Stimulated activated CD8-positive, alpha-beta memory T cell treated with anti-CD3 and anti-CD28 coated beads, Interleukin-4, amount 100 ng/mL, for 24 hours (primary cell): ENCODE results near the gene DDX41.
"Not testable (repeated sequence)": the region's sequence is repeated elsewhere in the genome, so short reads cannot be mapped to it uniquely, and the experiment has no call there.

ENCODE experiments used
- DNase-seq: peaks from one replicate; pipeline ENCODE4 v3.0.0-alpha.2; 2020; ENCODE audit warnings: low read depth

DDX41 gene

DNA sequence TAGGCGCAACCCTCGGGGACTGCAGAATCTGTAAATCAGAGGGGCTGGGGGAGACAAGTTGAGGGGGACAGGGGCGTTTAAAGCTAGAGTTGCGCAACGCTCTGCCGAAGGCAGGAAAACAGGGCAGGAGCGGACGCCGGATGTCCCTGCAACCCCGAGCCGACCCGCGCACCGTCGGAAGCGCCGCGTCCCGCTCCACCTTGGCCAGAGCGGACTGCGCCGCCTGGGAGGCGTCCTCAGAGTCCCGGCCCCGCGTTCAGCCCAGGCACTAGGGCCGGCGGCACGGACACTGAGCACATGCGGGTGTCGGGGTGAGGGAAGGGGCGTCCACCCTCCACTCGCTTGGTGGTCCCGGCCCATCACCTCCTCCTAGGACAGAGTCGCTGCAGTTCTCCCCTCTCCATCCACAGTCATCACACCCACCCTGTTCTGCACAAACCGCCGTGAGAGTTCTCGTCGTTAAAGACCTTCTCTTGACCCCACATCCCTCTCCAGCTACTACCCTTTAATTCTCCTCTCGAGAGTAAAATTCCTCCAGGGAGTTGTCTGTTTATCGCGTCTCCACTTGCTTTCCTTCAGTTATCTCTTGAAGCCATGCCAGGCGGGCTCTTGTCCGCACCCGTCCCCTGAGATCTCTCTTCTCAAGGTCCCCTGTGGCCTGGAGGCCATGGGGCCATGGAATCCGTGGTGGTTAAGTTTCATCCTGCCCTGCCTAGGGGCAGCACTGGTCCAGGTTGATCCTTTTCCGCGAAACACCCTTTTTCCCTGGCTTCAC, 18.6 kb downstream of the DDX41 start:
- DNase-seq, result no peak

DNA sequence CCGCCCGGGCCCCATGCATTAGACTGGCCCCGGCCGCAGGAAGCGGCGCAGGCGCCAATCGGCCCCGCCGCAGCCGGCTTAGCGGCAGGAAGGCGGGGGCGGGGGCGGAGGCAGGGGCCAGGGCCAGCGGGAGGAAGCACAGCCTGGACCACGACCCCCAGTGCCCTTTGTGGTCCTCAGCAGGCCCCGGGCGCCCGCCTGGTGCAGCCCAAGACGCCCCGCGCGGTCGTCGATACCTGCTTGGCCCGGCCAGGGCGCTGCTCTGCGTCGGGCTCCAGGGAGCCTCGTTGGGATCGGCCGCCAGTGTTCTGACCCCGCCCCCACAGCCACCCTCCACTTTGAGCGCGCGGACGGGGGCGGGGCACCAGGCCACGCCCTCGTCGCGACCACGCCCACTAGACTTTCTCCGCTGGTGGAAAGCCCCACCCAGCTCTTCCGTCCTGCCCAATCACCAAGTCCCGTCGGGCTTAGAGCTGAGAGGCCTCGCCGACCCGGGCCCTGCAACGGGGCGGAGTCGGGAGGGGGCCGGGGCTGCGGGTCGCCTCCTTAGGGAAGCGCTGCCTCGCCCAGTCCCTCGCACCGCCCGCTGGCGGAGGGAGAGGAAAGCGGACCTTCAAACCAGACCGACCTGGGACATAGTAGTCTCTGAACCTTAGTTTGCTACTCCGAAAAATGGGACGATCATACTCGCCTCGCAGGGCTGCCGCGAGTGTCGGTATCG, 19.3 kb downstream of the DDX41 start, which contains the start of gene PDLIM7:
Gene PDLIM7 (minus strand): TSS at position 313 of the 721 bp plus-strand sequence. CDS start 1,092 bp downstream, outside the sequence.
- DNase-seq, result peak; percentile 90

DNA sequence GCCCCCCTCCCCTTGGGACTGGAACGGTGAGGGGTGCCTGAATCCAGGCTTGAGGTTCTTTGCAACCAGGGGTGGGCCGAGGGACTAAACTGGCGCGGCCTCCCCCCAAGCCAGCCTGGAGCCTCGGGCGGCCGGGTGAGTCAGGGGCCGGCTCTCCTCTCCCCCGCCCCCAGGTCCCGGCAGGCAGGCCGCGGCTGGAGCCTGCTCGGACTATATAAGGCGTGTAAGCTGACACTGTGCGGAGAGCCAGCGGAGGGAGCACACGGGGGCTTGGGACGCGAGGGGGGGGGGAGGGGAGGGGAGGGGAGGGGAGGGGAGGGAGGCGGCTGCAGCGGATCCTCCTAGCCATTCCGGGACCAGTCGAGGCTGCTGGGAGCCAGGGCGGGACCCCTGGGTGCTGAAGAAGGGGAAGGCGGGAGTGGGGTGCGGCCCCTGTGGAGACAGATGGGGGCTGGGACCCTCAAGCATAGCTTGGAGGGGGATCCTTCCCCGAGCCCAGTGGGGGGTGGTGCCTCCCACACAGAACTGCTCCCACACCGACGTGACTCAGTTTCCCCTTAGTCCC, 20.0 kb downstream of the DDX41 start:
- DNase-seq, result no peak

DNA sequence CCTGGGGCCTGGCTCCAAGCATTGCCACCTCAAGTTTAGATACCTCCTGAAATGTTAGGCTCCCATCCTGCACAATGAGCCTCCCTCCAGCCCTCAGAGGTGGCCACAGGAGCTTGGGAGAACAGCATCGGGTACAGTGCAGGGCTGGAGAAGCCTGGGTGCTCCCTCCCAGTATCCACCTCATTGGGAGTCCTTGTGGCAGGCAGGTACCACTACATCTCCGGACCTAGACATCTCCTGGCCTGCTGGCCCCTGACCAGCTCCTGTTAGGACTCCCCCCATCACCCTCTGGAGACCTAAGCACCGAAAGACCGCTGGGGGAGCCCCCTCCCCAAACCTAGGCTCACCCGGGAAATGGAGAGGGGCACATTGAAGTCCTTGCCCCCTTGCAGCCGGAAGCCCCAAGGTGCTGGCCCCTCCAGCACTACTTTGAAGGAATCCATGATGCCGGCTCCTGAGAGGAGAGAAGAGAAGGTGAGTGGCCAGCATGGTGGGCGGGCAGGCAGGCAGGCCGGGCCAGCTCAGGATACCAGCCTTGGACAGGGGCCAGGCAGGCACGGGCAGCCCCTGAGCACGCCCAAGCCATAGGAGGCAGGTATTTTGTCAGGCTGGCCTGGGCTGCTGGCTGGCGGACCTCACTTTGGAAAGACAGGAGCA, 20.6 kb downstream of the DDX41 start:
- no peak for DNase-seq

DNA sequence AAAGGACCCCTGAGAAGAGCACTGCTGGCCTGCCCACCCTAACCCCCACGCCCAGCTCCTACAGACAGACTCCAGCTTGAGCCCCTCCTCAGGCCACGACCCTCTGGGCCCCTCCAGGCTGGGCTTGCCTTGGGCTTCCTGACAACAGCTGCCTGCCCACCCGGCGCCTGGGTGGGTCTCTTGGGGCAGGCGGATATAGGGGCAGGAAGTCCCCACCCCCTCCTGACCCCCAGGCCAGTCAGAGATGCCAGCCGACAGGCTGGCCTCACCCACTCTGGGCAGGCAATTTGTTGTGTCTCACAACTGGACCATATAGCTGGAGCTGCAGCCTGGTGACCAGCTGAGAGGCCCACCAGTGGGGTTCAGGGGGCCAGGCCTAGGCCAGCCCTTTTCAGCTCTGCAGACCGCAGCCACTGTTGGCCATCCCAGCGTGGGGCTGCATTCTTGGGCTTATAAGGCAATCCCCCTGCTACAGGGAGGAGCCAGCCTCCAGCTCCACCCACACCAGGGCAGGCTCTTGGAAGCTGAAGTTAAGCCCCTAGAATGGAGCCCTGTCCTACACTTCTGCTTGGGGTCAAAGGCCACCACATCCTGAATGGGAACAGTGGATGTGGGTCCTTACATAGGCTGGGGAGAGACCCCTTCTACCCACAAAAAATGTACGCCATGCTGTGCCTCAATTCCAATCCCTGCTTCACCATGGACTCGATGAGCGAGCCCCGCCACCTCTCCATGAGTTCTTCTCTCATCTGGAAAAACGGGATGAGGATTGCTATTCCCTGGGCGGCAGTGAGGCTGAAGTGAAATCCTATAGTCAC, 21.3 kb downstream of the DDX41 start:
- DNase-seq, result no peak

DNA sequence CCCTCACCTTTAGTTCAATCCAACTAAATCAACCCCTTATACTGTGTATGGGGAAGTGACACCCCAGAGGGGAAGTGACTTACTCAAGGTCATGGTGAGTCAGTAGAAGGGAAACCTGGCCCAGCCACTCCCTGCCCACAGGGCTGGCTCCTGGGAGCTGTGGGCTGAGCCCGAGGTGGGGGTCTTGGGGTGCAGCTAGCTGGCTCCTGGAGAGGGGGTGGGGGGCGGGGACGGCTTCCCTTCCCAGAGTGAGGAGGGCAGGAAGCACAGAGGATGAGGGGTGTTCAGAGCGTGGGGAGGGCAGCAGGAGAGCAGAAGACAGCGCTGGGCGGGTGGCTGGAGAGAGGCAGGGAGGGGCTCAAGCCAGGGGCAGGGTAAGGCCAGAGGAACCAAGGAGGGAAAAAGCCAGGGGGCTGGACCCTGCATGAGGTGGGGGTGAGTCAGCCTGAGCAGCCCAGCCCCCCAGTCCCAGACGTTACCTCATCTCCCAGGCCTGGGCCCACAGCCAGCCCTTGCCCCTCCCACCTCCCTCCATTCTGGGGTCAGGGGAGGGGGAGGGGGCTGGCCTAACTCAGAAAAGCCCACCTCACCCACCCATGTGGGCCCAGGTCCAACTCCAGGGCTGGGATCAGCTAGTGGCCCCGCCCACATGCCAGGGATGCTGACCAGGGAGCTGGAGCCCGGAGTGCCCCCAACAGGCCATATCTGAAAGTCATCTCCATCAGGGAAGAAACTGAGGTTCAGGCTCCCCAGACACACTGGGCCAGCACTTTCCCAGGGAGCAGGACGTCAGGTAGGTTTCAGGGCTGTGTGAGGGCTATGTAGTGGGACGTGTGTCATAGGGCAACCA, 22.2 kb downstream of the DDX41 start:
- DNase-seq, result no peak

DNA sequence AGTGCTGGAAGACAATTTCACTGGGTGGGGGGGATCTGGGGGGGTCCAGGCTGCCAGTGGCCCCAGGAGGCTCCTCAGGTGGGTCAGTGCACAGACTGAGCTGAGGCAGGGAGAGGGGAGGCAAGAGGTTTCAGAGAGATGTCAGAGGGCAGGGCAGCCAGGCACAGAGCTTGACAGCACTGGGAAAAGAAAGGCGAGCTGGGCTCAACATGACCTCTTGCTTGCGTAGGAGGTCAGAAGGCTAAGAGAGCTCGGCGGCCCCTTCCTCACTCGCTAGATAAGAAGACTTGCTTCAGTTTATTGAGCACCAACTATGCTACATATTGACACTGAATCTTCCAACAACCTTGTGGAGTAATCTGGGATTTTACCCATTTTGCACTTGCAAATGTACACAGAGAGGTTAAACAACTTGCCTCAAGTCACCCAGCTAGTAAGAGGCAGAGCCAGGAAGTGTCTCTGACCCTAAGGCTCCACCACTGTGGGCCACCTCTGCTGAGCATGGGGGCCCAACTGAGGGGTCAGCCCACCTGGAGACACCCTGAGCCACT, 22.9 kb downstream of the DDX41 start:
- no peak for DNase-seq

DNA sequence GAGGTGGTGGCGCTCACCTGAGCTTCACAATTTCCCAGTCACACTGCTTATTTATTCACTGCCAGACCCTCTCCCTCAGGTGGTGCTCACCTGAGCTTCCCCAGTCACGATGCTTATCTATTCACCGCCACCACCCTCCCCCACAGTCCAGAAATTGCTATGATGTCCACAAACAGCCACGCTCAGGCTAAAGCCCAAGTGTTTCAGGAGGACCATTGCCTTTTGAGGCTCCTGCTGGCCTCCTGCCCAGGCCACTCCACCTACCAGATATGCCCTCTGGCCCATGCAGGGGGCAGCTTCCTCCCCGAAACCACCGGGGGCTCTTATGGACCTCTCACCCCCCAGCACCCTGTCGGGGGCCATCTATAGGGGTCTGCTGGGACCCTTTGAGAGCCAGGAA, 23.9 kb downstream of the DDX41 start:
- DNase-seq, result no peak

DNA sequence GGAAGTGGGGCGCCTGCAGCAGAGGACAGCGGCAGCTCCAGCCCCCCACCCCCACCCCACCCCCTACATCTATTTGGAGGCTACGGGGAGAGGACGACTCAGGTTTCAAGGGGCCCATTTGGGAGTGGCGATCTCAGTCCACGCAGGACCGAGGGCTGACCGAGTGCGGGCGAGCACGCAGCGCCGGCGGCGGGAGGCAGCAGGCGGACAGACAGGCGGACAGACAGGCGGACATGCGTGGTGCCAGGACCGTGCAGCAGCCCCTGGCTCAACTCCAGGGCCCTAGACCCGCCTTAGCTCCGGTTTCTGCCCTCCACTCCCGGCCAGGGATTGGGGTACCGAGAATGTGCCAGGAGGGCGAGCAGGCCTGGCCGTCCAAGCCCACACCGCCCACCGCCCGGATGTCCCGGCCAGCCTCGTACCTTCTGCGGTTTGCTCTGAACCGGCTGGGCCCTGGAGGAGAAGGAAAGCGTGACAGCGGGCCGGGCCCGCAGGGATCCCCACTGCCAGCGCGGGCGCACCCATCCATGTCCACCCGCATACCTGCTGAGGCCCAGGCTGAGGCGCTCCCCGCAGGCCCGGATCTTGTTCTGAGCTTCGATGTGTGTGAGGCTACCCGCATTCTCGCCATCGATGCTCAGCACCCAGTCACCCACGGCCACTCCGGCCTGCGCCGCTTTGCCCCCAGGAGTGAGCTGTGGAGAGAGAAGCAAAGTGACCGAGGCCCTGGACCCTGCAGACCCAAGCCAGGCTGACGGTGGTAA, 24.6 kb downstream of the DDX41 start:
- no peak for DNase-seq

DNA sequence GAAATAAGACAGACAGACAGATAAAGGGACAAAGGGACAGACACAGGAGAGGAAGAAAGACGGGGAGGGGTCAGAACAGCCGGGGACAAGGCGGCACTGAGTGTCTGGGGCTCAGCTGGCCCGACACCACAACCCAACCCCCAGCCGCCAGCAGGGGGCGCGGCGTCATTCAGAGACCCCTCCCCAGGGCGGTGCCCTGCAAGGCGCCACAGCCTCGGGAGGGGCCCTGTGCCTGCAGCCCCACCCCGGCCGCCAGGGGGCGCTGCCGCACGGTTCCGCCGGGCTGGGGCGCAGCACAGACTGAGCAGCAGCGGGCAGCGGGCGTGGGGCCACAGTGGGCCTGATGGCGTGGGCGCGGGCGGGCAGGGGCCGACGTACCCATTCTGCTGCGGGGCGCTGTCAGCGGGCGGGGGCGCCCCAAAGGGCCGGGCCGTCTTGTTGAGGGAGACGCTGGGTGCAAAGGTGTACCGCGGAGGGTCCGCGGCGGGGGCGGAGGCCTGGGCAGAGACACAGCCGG, 25.3 kb downstream of the DDX41 start:
- DNase-seq, result no peak

DNA sequence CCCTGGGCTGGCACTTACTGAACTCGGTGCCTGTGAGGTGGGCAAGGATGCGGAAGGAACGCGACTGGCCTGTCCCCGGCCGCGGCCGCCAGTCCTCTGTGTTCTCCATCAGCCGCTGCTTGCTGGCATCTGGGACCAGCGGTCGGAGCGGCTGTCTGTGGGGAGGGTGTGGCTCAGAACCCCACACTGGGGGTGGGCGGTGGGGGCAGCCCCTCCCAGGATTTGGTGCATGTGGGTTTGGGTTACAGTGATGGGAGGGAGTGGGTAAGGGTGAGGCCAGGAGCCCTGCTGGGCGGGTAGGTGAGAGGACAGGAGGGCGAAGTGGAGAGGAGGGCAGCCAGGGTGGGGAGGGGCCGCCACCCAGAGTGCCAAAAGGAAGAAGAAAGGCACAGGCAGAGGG, 25.8 kb downstream of the DDX41 start:
- no peak for DNase-seq

DNA sequence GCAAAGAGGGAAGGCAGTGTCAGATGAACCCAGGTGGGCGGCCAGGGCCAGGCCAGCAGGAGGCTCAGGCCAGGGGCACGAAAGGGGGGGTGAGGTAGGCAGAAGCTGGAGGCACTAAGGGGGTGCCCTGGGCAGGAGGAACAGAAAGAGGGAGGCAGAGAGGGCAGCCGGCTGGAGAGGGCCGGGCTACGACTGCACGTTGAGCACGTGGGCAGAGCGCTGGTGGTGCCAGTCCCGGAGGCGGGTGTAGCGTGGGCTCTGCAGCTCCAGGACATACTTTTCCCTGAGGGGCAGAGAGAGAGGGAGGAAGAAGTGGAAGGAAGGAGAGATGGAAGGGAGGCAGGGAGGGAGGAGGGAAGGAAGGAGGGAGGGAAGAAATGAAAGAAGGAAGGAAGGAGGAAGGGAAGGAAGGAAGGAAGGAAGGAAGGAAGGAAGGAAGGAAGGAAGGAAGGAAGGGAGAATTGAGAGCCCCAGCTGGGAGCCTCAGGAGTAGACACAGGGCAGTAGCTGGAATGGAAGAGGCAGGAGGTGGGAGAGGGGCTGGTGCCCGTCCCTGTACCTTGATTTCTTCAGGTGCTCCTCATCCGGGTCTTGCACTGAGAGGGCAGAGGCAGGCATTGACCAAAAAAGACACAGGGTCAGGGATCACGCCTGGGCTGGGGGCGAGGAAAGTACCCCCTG, 26.3 kb downstream of the DDX41 start:
- DNase-seq, result no peak

DNA sequence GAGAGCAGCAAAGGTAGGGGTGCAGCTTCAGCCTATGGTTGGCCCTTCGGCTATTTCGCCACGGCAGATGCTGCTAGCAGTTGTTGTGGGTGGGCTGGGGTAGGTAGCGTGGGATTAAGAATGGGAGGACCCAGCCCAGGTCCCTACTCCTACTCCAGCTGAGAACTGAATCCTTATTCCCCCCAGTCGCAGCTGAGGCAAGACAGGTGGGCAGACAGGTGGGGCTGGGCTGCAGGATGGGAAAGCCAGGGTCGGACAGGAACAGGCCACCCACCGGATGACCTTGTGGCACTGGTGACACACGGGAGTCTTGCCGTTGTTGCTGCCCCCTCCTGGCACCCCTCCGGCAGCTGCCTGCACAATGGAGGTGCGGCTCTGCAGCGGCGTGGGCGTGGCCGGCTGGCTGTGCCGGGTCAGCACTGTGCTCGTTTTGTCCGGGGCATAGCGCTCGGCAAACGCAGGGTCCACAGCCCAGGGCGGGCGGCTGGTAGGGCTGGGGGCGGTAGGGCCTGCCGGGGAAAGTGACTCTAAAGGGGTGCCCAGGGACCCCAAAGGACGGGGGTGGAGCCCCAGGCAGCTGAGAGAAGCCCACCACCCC, 27.5 kb downstream of the DDX41 start:
- no peak for DNase-seq

DNA sequence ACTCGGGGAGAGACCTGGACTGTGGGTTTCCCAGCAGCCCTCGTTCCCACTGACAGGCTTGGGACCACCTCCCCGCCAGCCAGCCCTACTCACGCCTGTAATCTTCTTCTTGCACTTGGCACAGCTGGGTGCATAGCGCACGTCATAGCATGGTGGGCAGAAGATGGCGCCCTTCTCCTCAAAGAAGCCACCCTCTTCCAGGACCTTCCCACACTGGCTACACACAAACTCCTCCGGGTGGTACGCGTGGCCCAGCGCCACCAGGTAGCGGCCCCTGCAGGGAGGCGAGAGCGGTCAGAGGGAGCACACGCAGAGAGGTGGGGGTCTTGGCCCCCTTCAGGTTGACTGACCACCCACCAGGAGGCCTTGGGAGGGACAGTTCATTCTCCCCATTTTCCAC, 28.8 kb downstream of the DDX41 start:
- no peak for DNase-seq

DNA sequence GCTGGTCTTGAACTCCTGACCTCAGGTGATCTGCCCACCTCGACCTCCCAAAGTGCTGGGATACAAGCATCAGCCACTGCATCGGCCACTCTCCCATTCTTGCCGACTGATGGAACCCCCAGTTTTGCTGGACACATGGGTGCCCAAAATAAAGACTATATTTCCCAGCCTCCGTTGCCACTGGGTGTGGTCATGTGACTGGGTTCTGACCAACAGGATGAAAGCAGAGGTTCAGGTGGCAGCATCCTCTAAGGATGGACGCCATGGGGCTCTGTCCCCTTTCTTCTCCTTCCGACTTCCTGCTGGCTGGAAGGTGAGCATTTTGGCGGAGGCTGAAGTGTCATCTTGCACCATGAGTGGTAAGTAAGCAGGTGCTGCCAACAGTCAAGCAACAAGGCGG, 29.6 kb downstream of the DDX41 start:
- DNase-seq, result no peak

DNA sequence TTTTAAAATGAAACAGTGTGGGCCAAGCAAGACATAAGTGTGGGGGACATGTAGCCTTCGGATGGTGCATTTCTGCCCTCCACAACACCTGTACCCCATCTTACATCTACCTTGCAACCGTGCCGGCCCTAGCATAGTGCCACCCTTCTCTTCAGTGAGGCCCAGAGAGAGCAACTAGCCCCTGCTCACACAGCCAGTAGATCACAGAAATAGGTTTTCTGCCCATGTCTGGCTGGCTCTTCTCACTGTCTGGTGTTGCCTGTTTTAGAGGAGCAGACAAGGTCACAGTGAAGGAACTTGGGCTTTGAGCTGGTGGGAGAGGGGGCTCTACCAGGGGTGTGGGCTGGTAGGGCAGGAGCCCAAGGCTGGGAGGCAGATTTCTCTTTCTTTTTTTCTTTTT, 30.5 kb downstream of the DDX41 start:
- no peak for DNase-seq

DNA sequence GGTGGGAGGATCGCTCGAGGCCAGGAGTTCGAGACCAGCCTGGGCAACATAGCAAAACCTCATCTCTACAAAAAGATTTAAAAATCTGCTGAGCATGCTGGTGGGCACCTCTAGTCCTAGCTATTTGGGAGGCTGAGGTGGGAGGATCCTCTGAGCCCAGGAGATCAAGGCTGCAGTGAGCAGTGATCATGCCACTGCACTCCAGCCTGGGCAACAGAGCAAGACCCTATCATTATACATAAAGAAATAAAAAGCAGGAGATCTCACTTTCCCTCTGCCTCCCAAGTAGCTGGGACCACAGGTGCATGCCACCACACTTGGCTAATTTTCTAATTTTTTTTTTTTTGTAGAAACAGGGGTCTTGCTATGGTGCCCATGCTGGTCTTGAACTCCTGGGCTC, 31.0 kb downstream of the DDX41 start:
- not testable (repeated sequence) for DNase-seq

DNA sequence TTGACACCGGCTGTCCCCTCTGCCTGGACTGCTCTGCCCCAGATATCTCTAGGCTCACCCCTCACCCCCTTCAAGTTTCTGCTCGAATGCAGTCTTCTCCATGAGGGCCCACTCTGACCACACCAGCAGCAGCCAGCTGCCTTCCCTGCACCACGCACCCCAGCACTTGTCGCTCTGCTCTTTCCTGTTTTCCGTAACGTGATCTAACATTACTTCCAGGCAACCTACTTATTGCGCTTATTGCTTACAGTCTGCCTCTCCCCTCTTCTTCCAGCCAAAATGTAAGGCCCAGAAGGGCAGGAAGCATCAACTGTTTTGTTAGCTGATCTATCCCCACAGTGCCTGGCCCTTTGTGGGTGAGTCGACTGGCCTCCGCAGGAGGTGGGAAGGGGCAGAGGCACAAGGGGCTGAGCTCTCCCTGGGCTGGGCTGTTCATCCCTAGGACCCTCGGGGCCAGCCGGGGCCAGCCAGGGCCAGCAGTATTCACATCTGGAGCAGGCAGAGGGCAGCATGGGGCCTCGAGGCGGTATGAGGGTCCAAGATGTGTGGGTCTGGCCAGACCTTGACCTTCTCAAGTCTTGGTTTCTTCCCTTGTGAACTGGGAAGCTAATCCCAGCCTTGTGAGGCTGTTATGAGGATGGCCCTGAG, 31.7 kb downstream of the DDX41 start:
- no peak for DNase-seq
